ENCODE data around the gene RTN4IP1.

The RTN4IP1 gene

DNA sequence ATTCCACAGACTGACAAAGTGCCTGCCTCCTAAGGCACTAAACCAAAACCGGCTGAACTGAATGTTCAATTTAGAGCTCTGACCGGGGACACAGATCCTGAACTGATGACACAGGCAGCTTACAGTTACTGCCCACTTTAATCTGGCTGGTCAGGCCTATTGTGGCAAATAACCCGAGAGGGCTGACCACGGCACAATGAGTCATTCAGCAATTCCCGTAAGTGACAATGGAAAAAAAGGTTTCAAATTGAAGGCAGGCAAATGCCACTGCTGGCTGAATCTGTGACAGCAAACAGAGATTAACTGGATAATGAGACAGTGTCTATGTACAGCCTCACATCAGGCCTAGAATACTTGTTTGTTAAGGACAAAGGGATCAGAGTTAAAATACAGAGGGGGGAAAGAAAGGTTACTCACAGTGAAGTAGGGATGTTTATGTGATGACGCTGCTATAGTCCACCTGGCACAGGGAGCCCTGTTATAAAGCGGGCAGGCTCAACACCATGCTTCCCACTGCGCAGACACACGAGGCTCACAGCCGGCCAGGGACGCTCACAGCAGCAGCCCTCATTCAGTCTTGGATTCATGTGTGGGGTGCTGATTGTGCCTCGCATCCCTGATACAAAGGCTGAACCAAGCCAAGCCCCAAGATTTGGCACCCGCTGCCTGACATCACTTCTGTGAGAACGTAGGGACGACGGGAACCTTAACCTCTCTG lies 54.4 kb downstream of the RTN4IP1 start:
- peak; percentile 29 for DNase-seq (ENCODE audit: low read depth)
- TF ChIP-seq, protein P1, sequence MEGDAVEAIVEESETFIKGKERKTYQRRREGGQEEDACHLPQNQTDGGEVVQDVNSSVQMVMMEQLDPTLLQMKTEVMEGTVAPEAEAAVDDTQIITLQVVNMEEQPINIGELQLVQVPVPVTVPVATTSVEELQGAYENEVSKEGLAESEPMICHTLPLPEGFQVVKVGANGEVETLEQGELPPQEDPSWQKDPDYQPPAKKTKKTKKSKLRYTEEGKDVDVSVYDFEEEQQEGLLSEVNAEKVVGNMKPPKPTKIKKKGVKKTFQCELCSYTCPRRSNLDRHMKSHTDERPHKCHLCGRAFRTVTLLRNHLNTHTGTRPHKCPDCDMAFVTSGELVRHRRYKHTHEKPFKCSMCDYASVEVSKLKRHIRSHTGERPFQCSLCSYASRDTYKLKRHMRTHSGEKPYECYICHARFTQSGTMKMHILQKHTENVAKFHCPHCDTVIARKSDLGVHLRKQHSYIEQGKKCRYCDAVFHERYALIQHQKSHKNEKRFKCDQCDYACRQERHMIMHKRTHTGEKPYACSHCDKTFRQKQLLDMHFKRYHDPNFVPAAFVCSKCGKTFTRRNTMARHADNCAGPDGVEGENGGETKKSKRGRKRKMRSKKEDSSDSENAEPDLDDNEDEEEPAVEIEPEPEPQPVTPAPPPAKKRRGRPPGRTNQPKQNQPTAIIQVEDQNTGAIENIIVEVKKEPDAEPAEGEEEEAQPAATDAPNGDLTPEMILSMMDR (IDR thresholded peaks at IDR 0.05; ENCODE audit: control insufficient read depth, insufficient read depth, low read depth, low read length, missing control alignments): no peak
- H3K4me3 ChIP-seq (ENCODE audit: control insufficient read depth, low read depth, low read length): no peak overlapping the region

GRCh38 chr6:106572875-106573585 lies 56.3 kb downstream of the RTN4IP1 start:
- no peak for DNase-seq (ENCODE audit: low read depth)
- no peak overlapping the region for H3K4me3 ChIP-seq (ENCODE audit: control insufficient read depth, low read depth, low read length)
- TF ChIP-seq, protein P1 (IDR thresholded peaks at IDR 0.05; ENCODE audit: control insufficient read depth, insufficient read depth, low read depth, low read length, missing control alignments): no peak

DNA sequence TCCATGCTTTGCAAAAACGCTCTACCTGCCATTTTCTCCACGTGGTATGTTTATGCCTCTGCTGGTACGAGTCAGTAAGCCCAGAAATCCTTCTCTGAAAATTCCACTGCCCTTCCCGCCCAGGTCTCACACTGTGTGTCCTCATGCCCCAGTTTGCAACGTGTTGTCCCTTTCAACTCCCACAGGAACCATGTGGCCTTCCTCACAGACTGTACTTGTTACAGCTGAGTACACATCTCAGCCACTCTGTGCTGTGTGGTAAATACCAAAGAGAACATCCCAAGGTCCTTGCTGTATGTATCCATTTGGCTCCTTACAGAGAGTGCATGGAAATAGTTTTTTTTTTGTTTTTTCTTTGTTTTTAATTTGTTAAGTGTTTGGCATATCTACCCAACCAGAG lies 56.9 kb downstream of the RTN4IP1 start:
- no peak overlapping the region for H3K4me3 ChIP-seq (ENCODE audit: control insufficient read depth, low read depth, low read length)
- TF ChIP-seq, protein P1 (IDR thresholded peaks at IDR 0.05; ENCODE audit: control insufficient read depth, insufficient read depth, low read depth, low read length, missing control alignments): no peak
- no peak for DNase-seq (ENCODE audit: low read depth)

DNA sequence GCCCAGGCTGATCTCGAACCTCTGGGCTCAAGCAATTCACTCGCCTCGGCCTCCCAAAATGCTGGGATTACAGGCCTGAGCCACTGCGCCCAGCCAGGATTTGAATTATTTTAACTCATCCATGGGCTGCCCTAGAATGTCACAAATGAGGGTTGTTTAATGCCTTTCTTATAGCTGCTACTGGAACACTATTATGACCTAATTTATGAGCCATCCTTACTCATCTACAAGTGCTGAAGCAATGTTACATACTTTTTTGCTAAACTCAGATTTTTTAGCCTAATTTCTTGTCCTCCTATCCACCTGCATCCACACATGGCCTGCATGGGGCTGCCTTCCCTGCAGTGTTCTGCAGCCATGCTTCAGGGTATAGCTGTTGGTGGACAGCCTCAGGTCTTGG lies 59.9 kb downstream of the RTN4IP1 start:
- DNase-seq (ENCODE audit: low read depth): no peak
- TF ChIP-seq, protein P1 (IDR thresholded peaks at IDR 0.05; ENCODE audit: control insufficient read depth, insufficient read depth, low read depth, low read length, missing control alignments): no peak
- H3K4me3 ChIP-seq (ENCODE audit: control insufficient read depth, low read depth, low read length): no peak overlapping the region

GRCh38 chr6:106568530-106568929 lies 60.8 kb downstream of the RTN4IP1 start:
- H3K4me3 ChIP-seq (ENCODE audit: control insufficient read depth, low read depth, low read length): no peak overlapping the region
- no peak for DNase-seq (ENCODE audit: low read depth)
- TF ChIP-seq, protein P1 (IDR thresholded peaks at IDR 0.05; ENCODE audit: control insufficient read depth, insufficient read depth, low read depth, low read length, missing control alignments): no peak

DNA sequence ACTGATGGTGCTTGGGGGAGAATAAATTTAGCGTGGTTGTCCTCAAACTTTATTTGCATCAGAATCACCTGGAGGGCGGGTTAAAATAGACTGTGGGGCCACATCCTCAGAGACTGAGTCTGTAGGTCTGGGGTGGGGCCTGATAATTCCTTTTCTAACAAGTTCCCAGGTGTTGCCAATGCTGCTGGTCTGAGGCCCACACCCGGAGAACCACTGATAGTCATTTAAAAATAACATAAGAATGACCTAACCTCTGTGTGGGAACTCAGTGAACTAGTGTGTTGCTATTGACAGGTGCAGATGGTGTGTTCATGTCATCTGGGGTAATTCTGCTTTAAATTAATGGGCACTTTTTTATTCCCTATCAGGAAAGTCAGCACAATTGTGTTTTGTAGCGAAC lies 64.8 kb downstream of the RTN4IP1 start:
- DNase-seq (ENCODE audit: low read depth): no peak
- TF ChIP-seq, protein P1 (IDR thresholded peaks at IDR 0.05; ENCODE audit: control insufficient read depth, insufficient read depth, low read depth, low read length, missing control alignments): no peak
- no peak overlapping the region for H3K4me3 ChIP-seq (ENCODE audit: control insufficient read depth, low read depth, low read length)

All from AG09309 (cell line).